ENCODE results near the gene SETX.

DNA sequence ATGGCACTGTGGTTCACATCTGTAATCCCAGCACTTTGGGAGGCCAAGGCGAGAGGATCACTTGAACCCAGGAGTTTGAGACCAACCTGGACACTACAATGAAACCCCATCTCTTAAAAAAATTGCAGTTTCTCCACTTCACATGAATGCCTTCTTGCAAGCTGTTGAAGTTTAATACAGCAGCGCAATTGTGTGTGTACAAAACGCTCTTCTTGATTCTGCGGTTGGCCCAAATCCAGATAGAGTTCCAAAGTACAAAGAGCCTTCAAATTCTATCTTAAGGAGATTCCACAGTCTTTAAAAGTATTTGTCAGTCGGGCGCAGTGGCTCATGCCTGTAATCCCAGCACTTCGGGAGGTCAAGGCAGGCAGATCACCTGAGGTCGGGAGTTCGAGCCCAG lies 9.3 kb upstream of the SETX start:
- TF ChIP-seq POLR2AphosphoS5 (IDR thresholded peaks at IDR 0.05): no peak
- no peak for TF ChIP-seq POLR2A (IDR thresholded peaks at IDR 0.05)

Measured in breast epithelium (tissue), 3 donors.